NCI-H1417 (cell line): ENCODE data around the gene TNRC6B.

Experiments used
- DNase-seq, 3 experiments: peaks; one replicate each; lab custom pipeline; 2025; lab: John Stamatoyannopoulos, UW

The TNRC6B gene

DNA sequence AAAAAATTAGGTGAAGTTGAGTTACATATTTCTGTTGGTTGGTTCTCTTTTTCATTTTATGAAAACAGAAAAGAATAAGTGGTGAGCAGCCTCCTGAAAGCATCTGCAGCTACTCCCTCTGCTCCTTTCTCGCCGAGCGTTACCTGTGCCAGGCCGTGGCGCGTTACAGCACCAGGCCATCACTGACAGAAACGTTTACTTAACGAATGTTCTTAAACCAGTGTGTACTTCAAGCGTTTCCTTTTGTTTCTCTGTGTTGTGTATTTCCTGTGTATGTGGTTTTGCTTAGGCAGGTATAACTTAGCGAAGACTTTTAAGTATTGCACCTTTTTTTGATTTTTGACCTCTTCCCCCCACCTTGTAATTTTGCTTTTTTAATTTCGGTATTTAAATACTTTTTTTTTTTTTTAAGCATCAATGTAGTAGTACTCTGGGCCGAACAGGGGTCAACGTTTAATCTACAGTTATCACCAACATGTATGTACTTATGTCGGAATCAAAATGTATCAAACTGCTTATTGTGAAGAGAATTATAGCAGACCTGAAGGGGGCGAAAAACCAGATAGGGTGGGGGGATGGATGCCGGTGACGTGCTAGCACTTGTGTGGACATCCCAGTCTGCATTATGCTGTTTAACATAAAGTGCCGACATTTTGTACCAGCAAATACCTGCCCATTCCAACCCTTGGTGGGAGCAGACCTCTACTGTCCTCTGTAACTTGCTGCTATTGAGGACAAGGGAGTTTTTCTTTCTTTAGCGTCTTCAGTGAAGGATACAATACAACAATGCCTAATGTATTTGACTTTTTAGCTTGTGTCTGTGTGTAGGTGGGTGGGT, 147.0 kb downstream of the TNRC6B start:
- DNase-seq = no peak

DNA sequence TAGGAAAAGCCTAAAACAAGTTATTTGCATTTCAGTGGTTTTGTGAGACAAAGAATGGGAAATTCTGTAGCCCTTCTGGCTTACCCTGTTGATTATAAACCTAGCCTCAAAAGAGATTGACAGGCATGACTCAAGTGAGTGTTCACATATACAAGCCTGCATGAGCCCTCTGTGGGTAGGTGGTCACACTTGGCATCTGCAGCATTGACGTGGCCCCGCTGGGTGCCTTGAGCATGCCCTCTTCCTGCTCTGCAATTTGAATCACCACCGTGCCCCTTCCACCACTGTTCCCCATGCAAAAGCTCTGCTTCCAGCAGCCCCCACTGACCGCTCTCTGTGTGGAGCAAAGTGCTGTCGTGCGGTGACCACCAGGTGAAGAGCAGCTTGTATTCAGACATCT, 147.6 kb downstream of the TNRC6B start:
- no peak for DNase-seq

DNA sequence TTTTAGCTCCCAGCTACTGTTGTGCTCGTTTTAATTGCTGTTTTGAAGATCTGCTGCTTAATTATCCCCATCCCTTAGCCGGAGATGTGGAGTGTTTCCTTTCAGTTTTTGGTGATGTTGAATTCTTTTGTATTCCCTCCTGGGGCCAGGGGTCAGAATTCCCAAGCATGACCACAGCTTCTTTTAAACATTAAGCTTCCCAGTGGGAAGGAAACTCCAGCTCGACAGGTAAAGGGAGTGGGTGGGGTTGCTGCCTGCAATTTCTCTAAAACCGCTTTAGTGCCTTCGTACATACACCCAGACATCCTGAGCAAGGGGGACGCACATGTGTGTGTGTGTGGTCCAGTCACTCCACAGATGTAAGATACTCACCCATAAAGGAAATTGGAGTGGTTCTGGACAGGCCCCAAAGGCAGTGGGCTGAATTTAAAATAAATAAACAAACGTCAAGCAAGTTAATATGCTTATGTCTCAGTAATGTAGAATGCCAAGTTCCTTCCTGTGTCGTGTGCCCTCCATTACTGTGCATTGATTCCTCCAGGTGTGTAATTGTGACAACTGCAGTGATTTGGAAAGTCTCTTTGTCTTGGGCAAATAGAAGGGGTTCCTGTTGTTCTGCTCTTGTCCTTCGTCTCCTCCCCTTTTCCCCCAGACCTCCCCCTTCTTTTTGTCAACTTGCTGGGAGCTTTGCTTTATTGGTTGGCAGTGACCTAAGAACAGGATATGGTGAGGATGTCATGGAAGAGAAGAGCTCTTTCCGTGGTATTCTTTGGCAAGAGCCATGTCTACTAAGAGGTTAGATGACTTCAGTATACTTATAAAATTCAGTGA, 149.4 kb downstream of the TNRC6B start:
- peak in 1 of 3 experiments; percentile 2 for DNase-seq

DNA sequence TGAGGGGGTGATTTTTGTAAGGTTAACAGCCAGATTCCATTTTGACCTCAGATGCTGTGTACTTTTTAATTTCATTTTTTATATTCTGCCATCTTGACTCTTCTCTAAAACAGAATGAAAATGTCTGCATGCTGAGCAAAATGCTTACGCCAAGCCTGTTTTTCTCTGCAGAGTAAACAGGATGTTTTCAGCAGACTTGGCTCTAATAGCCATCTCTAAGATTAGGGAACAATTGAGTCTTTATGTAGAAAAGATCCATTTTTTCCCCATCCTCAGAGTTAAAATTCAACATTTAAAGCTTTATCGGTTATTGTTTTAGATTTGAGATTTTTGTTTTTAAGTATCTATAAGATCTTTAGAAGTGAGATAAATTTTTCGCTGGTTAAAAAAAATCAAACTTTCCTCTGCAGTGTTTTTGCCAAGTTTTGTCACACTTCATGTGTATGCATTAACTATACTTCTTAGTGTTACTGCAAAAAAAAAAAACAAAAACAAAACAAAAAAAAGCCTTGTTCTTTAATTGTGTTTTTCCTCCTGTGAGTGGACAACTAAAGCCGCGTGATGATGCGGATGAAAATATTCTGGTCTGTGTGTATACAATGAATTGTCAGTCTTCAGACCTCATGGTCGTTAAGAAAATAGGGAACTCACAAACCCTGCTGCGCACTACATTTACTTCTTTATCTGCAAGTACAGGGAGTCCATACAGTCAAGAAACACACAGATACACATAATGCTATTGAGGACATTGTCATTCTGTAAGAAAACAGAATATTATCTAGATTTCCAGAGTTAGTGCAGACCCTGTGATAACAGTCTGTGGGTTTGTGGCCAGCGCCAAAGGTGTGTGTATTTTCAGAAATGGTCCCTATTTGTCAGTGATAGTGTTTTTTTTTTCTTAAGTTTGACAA, 151.1 kb downstream of the TNRC6B start:
- DNase-seq = no peak

DNA sequence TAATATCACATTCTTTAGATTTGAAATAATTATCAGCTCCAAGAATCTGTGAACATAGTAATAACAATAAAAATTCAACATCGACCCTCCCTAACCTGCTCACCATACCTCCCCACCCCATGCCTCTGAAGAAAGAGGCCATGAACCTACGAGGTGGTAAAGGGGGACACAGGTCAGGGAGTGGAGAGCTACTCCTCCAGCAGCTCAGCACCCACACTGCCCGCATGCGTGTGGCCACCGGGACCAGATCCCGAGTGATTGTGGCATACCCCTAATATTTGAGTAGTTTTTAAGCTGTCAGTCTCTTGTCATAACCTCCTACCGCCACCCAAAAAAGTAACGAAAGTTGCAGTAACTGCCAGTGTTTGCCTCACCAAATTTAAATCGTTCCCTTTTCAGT, 151.7 kb downstream of the TNRC6B start:
- no peak for DNase-seq

DNA sequence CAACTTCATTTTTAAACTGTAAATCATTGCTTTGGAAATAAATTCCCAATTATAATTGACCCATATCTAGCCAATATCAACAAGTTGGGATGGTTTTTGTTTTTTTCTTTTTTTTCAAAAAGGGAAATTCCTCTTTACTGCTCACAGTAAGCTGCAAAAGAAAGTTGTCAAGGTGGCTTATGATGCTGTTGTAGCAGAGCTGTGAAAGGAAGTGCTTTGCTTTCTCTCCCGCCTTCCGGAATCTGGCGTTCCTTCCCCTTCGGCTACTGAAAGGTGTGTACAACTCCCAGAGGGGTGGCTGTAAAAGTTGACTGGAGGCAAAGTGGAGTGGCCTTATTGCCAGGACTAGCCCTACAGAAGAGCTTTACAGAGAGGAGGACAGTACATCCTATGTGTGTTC, 152.4 kb downstream of the TNRC6B start:
- no peak for DNase-seq

DNA sequence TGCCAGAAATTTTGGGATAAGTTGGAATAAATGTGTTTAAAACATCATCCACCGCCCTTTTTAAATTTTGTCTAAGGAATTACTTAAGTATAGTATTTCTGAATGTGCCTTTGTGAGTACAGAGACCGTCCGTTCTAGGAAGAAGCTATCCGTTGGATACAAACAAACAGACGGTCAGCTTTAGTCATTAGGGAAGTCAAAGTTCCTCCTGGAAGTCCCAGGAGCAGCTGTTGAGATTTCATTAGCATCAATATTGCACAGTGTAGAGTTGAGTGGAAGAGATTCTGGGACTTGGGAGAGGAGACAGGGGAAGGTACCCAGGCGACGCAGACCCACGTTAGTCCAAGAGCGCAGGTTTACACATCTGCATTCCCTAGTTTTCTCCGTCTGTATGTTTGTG, 152.9 kb downstream of the TNRC6B start:
- DNase-seq = no peak

- DNase-seq = no peak
Measured at GRCh38 chr22:40331706-40332105, 154.0 kb downstream of the TNRC6B start.

DNA sequence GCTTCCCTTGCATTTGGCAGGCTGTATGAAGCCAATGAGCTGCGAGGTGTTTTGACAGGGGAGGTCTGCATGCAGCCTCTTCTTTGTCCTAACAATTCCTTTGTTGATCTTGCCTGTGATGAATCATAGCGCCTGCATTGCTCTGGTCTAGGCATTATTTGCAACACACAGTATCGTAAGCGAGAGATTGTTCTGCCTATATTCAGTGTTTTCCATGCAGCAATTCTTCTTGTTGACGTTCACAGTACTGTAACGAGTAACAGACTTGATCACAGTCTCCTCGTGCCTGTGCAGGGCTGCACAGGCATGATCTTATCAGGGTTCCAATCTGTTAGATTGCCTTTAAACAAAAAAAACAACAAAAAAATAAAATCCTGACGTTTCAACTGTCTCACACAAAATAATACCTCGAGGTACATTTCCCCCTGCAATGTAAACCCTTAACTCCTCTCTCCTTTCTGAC, 154.6 kb downstream of the TNRC6B start:
- DNase-seq = no peak

GRCh38 chr22:40334060-40334459, 156.3 kb downstream of the TNRC6B start:
- no peak for DNase-seq

DNA sequence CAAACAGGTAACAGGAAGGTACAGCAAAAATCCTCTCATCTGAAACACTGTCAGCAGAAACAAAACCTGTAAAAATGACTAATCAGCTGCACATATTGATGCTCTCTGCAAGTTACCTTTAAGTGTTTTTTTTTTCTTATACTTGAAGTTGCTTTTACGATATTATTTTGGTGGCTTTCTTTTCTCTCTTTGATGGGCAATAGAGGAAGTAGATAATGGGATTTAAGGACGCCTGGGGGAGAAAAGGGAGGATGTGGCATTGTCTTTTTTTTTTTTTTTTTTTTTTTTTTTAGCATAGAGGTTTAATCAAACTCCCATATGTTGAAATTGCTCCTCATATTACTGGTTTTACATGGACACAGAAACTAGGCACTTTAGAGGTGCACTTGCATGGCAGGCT, 157.2 kb downstream of the TNRC6B start:
- no peak for DNase-seq

GRCh38 chr22:40335358-40335757, 157.6 kb downstream of the TNRC6B start:
- DNase-seq = no peak

DNA sequence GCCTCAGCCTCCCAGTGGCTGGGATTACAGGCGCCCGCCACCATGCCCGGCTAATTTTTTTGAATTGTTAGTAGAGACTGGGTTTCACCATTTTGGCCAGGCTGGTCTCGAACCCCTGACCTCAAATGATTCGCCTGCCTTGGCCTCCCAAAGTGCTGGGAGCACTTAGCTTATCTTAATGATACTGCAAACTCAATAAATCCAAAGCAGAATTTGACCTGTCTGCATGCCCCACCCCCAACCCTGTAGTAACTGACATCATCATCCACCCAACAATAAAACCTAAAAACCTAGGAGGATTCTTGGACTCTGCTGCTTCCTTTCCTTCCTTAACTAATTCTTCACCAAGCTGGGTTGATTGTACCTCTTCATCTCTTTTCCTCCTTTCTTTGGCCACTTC, 162.3 kb downstream of the TNRC6B start:
- no peak for DNase-seq

GRCh38 chr22:40341604-40342003, 163.9 kb downstream of the TNRC6B start:
- DNase-seq = no peak

- no peak for DNase-seq
Measured at GRCh38 chr22:40342521-40342920, 164.8 kb downstream of the TNRC6B start.

- DNase-seq = peak in 1 of 3 experiments; percentile 45
Measured at GRCh38 chr22:40345271-40345670, 167.5 kb downstream of the TNRC6B start.

DNA sequence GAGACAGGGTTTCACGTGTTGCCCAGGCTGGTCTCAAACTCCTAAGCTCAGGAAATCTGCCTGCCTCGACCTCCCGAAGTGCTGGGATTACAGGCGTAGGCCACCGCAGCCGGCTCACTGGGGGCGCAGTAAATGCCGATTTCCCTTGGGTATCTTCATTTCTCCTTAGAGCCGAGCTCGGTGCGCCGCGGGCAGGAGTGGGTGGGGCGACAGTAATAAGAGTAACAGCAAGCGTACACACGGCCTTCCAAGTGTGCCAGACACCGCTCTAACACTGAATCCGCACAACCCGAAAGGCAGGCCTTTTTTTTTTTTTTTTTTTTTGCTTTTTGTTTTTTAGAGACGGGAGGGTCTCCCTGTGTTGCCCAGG, 168.1 kb downstream of the TNRC6B start:
- peak; percentile 41 to 76 (median 57) for DNase-seq

DNA sequence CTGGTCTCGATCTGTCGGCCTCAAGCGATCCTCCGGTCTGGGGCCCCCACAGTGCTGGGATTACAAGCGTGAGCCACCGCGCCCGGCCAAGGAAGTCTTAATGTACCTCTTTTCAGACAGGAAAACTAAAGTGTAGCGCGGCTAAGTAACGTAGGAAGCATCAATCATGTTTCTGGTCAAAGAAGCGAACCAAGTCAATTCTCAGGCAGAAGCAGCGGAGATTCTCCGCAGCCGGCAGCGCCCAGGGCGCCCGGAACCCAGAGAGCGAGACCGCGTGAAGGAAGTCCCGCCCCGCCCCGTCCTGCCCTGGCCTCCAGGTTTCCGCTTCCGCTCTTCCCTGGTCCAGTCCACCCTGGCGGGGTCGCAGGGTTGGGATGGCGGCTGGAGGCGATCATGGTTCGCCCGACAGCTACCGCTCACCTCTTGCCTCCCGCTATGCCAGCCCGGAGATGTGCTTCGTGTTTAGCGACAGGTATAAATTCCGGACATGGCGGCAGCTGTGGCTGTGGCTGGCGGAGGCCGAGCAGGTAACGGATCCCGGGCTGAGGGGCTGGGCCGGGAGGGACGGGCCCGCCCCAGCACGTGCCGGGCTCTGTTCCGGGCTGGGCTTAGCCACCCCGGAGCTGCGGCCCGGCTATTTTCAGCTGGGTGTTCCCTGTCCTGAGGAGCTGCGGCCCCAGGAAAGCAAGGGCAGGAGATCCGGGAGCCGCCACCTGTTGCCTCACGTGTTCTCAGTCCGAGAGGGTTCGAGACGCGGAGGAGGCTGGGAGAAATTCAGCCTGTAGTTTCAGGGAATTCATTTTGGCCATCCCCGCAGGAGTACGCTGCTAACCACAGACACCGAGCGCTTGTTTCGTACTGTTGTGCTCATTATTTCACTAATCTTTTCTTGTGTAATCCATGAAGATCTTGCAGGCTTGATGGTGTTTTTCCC, 168.7 kb downstream of the TNRC6B start, which contains the start of gene ADSL:
Gene ADSL, plus strand, starts transcription at position 316 of the 934 bp plus-strand sequence. Its CDS starts 59 bp downstream, at position 375.
- DNase-seq = peak; percentile 76 to 86 (median 78)

- no peak for DNase-seq
Measured at GRCh38 chr22:40347300-40347699, 169.6 kb downstream of the TNRC6B start.

DNA sequence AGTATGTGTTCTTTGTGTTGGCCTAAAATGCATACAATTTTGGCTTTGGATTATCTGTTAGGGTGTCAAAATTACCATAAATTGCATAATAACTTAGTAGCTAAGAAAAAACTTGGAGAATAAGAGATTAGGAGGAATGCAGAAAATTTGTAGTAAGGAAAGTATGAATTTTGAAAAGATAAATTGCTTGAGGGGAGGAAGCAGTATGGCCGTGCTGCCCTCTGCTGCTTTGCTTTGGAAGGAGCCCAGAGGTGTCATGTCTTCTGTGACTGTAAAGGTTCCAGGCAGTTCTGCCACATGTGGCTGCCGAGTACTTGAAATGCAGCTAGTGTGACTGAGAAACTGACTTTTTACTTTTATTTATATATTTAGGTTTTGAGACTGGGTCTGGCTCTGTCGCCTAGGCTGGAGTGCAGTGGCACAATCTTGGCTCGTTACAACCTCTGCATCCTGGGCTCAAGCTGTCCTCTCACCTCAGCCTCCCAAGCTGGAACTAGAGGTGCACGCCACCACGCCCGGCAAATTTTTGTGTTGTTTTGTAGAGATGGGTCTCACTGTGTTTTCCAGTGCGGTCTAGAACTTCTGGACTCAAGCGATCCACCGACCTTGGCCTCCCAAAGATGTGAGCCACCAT, 170.4 kb downstream of the TNRC6B start:
- peak in 2 of 3 experiments; percentile 10 to 40 for DNase-seq
